ENCODE results near the gene ATG13. TPM values are rescaled to one million over a fixed set of nuclear protein-coding genes. Genes with fewer than 3 reads are reported as not detected.
"Not testable (repeated sequence)": the region's sequence is repeated elsewhere in the genome, so short reads cannot be mapped to it uniquely, and the experiment has no call there.

ATG13 gene
- total and polyA plus RNA-seq, 2 of the 4 experiments (the other 2 are of a cell fraction): 43.0 to 49.7 TPM

- Histone ChIP-seq H3K79me1 (ENCODE audit: low read depth in 1 of 2, low read length in 2 of 2) (peaks cover 0 to 6% of the 10 kb centered on the region in 2 experiments; a peak in 2 of 4 replicates), H3K14ac (replicated peaks; ENCODE audit: low read depth, low read length) (no peak overlapping the region), H2AFZ (replicated peaks; ENCODE audit: low read length, poor library complexity) (no peak overlapping the region), H2BK20ac (ENCODE audit: low read depth, low read length) (no peak overlapping the region), H2AK9ac (replicated peaks; ENCODE audit: low read depth, low read length, poor library complexity) (no peak overlapping the region), H3K56ac (ENCODE audit: extremely low read depth, insufficient read depth, low read length) (no peak overlapping the region), H3K9ac (ENCODE audit: low read depth, low read length) (no peak overlapping the region), H3K4me1 (ENCODE audit: control insufficient read depth, insufficient read depth, low read length) (no peaks in the 10 kb centered on the region; the same call in 1 of the 2 replicates), H2BK120ac (ENCODE audit: low read depth, low read length) (no peak overlapping the region), H3K9me3 (ENCODE audit: control insufficient read depth, insufficient read depth, low read length) (no peaks in the 10 kb centered on the region), H4K5ac (ENCODE audit: low read depth, low read length) (no peak overlapping the region), H4K20me1 (ENCODE audit: insufficient read depth, low read length) (no peaks in the 10 kb centered on the region), H4K91ac (ENCODE audit: insufficient read depth, low read depth, low read length) (no peak overlapping the region), H3K4ac (ENCODE audit: low read depth, low read length) (no peak overlapping the region), H3K27ac (ENCODE audit: insufficient read depth, low read length) (no peak overlapping the region), H3K4me3 (ENCODE audit: insufficient read depth, low read depth, low read length) (no peak overlapping the region), H3K4me2 (ENCODE audit: low read depth, low read length) (no peak overlapping the region), H3K23ac (ENCODE audit: low read depth, low read length) (no peak overlapping the region), H2BK15ac (ENCODE audit: low read depth, low read length) (no peak overlapping the region), H2AK5ac (ENCODE audit: low read depth, low read length) (no peak overlapping the region), H3K27me3 (ENCODE audit: control insufficient read depth, insufficient read depth, low read length) (no peaks in the 10 kb centered on the region), H3K9me1 (ENCODE audit: insufficient read depth, low read length) (peaks cover 7% of the 10 kb centered on the region), H3K36me3 (ENCODE audit: control insufficient read depth, insufficient read depth, low read length) (peaks cover 62% of the 10 kb centered on the region), H3K18ac (ENCODE audit: low read depth, low read length) (no peak overlapping the region), H4K8ac (ENCODE audit: low read depth in 2 of 2, low read length in 2 of 2) (no peak overlapping the region), H2BK5ac (ENCODE audit: low read depth, low read length, poor library complexity, severe bottlenecking) (no peak overlapping the region)
- WGBS, 2 experiments (ENCODE audit: extremely low coverage in 2 of 2, insufficient read length in 1 of 2): no CpG with 5 or more reads among the region's 3 CpGs
- POLR2A ChIA-PET (ENCODE audit: unreplicated experiment): no interaction called here
- CTCF ChIA-PET: interaction anchor here (1.3 kb wide), 1 partner anchor 10 kb away, joined by 6 read pairs; no protein-coding TSS in a partner anchor
- intact Hi-C loops (cut with micrococcal nuclease) (no loop called here), in situ Hi-C loops (cut with MboI; ENCODE audit: low sequenced_read_pairs) (no loop called here), dilution Hi-C loops (cut with HindIII; ENCODE audit: low sequenced_read_pairs, unreplicated experiment) (no loop called here)
- TF ChIP-seq CTCF (conservative IDR thresholded peaks at IDR 0.05; ENCODE audit: low read depth, low read length): 0 out of 2 replicates have a peak, but pooled peaks have one; percentile 12
- TF ChIP-seq ELK1 (IDR thresholded peaks at IDR 0.05; ENCODE audit: borderline replicate concordance, low read depth, low read length): no peak
- DNase-seq (no peak), ATAC-seq (ENCODE audit: low read depth) (0 out of 2 replicates have a peak, but pooled peaks have one; percentile 31)
- no TSS peak for BruUV-seq (replicated peaks)
Observed at GRCh38 chr11:46669711-46670139, 52.4 kb downstream of the ATG13 start.

- H3K23ac ChIP-seq (ENCODE audit: low read depth, low read length); H2AFZ ChIP-seq (replicated peaks; ENCODE audit: low read length, poor library complexity); H3K4me2 ChIP-seq (ENCODE audit: low read depth, low read length); H3K4me1 ChIP-seq (ENCODE audit: control insufficient read depth, insufficient read depth, low read length); H3K18ac ChIP-seq (ENCODE audit: low read depth, low read length); H4K20me1 ChIP-seq (ENCODE audit: insufficient read depth, low read length); ATAC-seq (ENCODE audit: low read depth); intact Hi-C loops (cut with micrococcal nuclease); POLR2A ChIA-PET (ENCODE audit: unreplicated experiment); H2BK120ac ChIP-seq (ENCODE audit: low read depth, low read length); H2BK15ac ChIP-seq (ENCODE audit: low read depth, low read length); H3K79me1 ChIP-seq (ENCODE audit: low read depth in 1 of 2, low read length in 2 of 2); H3K9me1 ChIP-seq (ENCODE audit: insufficient read depth, low read length); H3K9ac ChIP-seq (ENCODE audit: low read depth, low read length); BruUV-seq (replicated peaks); H3K27ac ChIP-seq (ENCODE audit: insufficient read depth, low read length); H2AK9ac ChIP-seq (replicated peaks; ENCODE audit: low read depth, low read length, poor library complexity); H3K4me3 ChIP-seq (ENCODE audit: insufficient read depth, low read depth, low read length); H2BK5ac ChIP-seq (ENCODE audit: low read depth, low read length, poor library complexity, severe bottlenecking); H3K14ac ChIP-seq (replicated peaks; ENCODE audit: low read depth, low read length); H2AK5ac ChIP-seq (ENCODE audit: low read depth, low read length); DNase-seq; H4K5ac ChIP-seq (ENCODE audit: low read depth, low read length); H3K56ac ChIP-seq (ENCODE audit: extremely low read depth, insufficient read depth, low read length); dilution Hi-C loops (cut with HindIII; ENCODE audit: low sequenced_read_pairs, unreplicated experiment); H4K8ac ChIP-seq (ENCODE audit: low read depth in 2 of 2, low read length in 2 of 2); H3K27me3 ChIP-seq (ENCODE audit: control insufficient read depth, insufficient read depth, low read length); H3K9me3 ChIP-seq (ENCODE audit: control insufficient read depth, insufficient read depth, low read length); H3K4ac ChIP-seq (ENCODE audit: low read depth, low read length); in situ Hi-C loops (cut with MboI; ENCODE audit: low sequenced_read_pairs); H2BK20ac ChIP-seq (ENCODE audit: low read depth, low read length); H4K91ac ChIP-seq (ENCODE audit: insufficient read depth, low read depth, low read length): not testable (repeated sequence)
- no CpG with 5 or more reads among the region's 3 CpGs for WGBS, 2 experiments (ENCODE audit: extremely low coverage in 2 of 2, insufficient read length in 1 of 2)
- CTCF ChIA-PET: interaction anchor here (0.8 kb wide), 1 partner anchor 9 kb away, joined by 3 read pairs; no protein-coding TSS in a partner anchor
- peaks cover 55% of the 10 kb centered on the region for H3K36me3 ChIP-seq (ENCODE audit: control insufficient read depth, insufficient read depth, low read length)
Observed at GRCh38 chr11:46670521-46670920, 53.2 kb downstream of the ATG13 start.

Measured in IMR-90 (cell line).